Spleen (tissue), 11 donors: Measurements from ENCODE around the gene NAT14. TPM values are rescaled to one million over a fixed set of nuclear protein-coding genes. Genes with fewer than 3 reads are reported as not detected.

Experiments
- DNase-seq: peaks from one replicate; pipeline ENCODE4 v3.0.0-alpha.2; 2020
- H3K27ac ChIP-seq, 8 donors: fragments of 200-600 bp; sonication (generic) in 7 of 8; 1 replicate in 4 of 8; 2 replicates in 4 of 8; pipeline versions ENCODE4 v1.5.0 to v1.8.0; 2016 to 2021; ENCODE audit warnings: inconsistent platforms in 4 of 8, mild to moderate bottlenecking in 4 of 8, moderate library complexity in 1 of 8
- H3K27me3 ChIP-seq, 7 donors: fragments of 200-600 bp; sonication (generic) in 6 of 7; replicated peaks in 1 of 7; 1 replicate in 4 of 7; 2 replicates in 3 of 7; pipeline versions ENCODE4 v1.5.0 to v1.8.0; 2016 to 2021; ENCODE audit warnings: inconsistent platforms in 3 of 7, mild to moderate bottlenecking in 1 of 7
- H3K36me3 ChIP-seq, 6 donors: fragments of 200-600 bp; sonication (generic) in 5 of 6; 1 replicate in 4 of 6; 2 replicates in 2 of 6; pipeline versions ENCODE4 v1.5.0 to v1.8.0; 2016 to 2021; ENCODE audit warnings: inconsistent platforms in 2 of 6
- H3K4me1 ChIP-seq, 6 donors: fragments of 200-600 bp; sonication (generic) in 5 of 6; 1 replicate in 3 of 6; 2 replicates in 3 of 6; pipeline versions ENCODE4 v1.5.0 to v1.8.0; 2016 to 2021; ENCODE audit warnings: inconsistent platforms in 3 of 6
- H3K4me3 ChIP-seq, 8 donors: fragments of 200-600 bp; sonication (generic) in 7 of 8; 1 replicate in 4 of 8; 2 replicates in 4 of 8; pipeline versions ENCODE4 v1.5.0 to v1.8.0; 2016 to 2021; ENCODE audit warnings: inconsistent platforms in 4 of 8, mild to moderate bottlenecking in 4 of 8, moderate library complexity in 2 of 8
- H3K9me3 ChIP-seq, 8 donors: fragments of 200-600 bp; sonication (generic) in 7 of 8; 1 replicate in 4 of 8; 2 replicates in 4 of 8; pipeline versions ENCODE4 v1.5.0 to v1.8.0; 2016 to 2021; ENCODE audit warnings: inconsistent platforms in 4 of 8
- CTCF ChIP-seq, 11 experiments: fragments of 200-600 bp in 7 of 11; fragments of 450-650 bp in 4 of 11; sonication (generic) in 4 of 11; IDR thresholded peaks in 8 of 11; conservative IDR thresholded peaks in 3 of 11; 1 replicate in 7 of 11; 2 replicates in 4 of 11; pipeline versions ENCODE4 v1.4.0 to v1.8.0; 2016 to 2021; ENCODE audit warnings: antibody characterized with exemption in 11 of 11, inconsistent platforms in 4 of 11, mild to moderate bottlenecking in 1 of 11
- POLR2A ChIP-seq, 3 donors: fragments of 450-650 bp; IDR thresholded peaks; one replicate each; pipeline ENCODE4 v1.5.1; 2017; ENCODE audit warnings: antibody characterized with exemption in 3 of 3, mild to moderate bottlenecking in 1 of 3
- POLR2AphosphoS5 ChIP-seq, 3 donors: sonication (generic); formaldehyde crosslinking; IDR thresholded peaks; one replicate each; pipeline ENCODE4 v1.5.1; 2017; ENCODE audit warnings: antibody characterized with exemption in 3 of 3
- WGBS, 5 donors: extraction: QIAGEN DNeasy Blood & Tissue Kit in 3 of 5; methylation state at CpG; one replicate each; pipeline versions ENCODE4 v1.1.5 to v1.1.7; 2013 to 2018; 5-methylcytosine and 5-hydroxymethylcytosine counted together
- intact Hi-C: fragments of 100-400 bp; cut with DNase I; formaldehyde crosslinking; loops from one replicate; pipeline ENCODE4 v1.15.0; 2023; ENCODE audit warnings: low total_unique reads
- polyA plus RNA-seq, 3 donors: library from polyadenylated mRNA; stranded (reverse); fragments of 200-250 nt; gene quantifications; one replicate each; pipeline ENCODE4 v1.2.1, GENCODE V29; 2013
- total RNA-seq, 7 donors: library from RNA; depleted of rRNA in 3 of 7; stranded (reverse); fragments of >200 nt in 3 of 7; fragmentation: NEBNext Ultra II Directional in 4 of 7; extraction: Animal tissue kit (Norgen Biotek cat#: 25700) in 4 of 7; gene quantifications; one replicate each; pipeline versions ENCODE4 v1.1.0 to v1.2.1, GENCODE V29; 2016 to 2021
- donor health status: healthy with polysubstance abuse.
- donor health status: DM: no; HTN: no; CAD: no; lungs with moderate emphysema.
- donor health status: DM: no; HTN: no; CAD: no.
- donor health status: Bipolar disorder and iron deficiency.
- donor health status: healthy.
- donor health status: DM: no; HTN: no; CAD: no.
- donor health status: DM: yes; HTN: yes; CAD: no.

The NAT14 gene
- total and polyA plus RNA-seq, 10 donors, result 1.9 to 17.7 (median 8.2) TPM

DNA sequence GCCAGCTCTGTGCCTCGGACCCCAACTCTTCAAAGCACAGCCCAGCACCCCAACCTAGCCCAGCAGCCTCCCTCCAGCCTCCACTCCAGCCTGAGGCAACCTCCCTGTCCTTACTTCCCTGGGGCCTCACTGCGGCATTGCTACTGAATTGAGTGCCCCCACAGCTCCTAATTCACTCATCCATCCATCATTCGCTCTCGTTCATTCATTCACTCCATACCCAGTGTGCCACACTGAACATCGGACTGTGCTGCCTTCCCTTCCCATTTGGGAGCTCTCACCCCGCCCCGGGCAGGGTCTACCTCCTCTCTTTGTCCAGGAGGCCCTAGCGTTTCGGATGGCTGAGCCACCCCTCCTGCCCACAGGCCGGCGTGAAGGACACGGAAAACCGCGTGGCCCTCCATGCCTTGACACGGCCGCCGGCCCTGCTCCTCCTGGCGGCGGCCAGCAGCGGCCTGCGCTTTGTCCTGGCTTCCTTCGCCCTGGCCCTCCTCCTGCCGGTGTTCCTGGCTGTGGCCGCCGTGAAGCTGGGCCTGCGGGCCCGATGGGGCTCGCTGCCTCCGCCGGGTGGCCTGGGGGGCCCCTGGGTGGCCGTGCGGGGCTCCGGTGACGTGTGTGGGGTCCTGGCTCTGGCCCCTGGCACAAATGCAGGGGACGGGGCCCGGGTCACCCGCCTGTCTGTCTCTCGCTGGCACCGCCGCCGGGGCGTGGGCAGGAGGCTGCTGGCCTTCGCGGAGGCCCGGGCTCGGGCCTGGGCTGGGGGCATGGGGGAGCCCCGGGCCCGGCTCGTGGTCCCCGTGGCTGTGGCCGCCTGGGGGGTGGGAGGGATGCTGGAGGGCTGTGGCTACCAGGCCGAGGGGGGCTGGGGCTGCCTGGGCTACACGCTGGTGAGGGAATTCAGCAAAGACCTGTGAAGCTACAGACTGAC, 1.3 kb downstream of the NAT14 start:
- Histone ChIP-seq H3K27me3 (peaks cover 0 to 39% (median 0%) of the 10 kb centered on the region in 7 donors), H3K4me1 (peaks cover 12 to 72% (median 41%) of the 10 kb centered on the region in 6 donors), H3K4me3 (peak overlapping the region in 1 of 8 donors; percentile 78), H3K36me3 (peaks cover 0 to 30% (median 22%) of the 10 kb centered on the region in 6 donors), H3K27ac (peak overlapping the region in 7 of 8 donors; percentile 55 to 87 (median 66)), H3K9me3 (no peaks in the 10 kb centered on the region)
- intact Hi-C loops, result no loop called here
- no peak for TF ChIP-seq POLR2A (IDR thresholded peaks at IDR 0.05)
- peak in 3 of 11 experiments; percentile 7 to 23 (median 19) for TF ChIP-seq CTCF (IDR thresholded peaks at IDR 0.05 in 8 of 11, conservative IDR thresholded peaks at IDR 0.05 in 3 of 11)
- TF ChIP-seq POLR2AphosphoS5 (IDR thresholded peaks at IDR 0.05), result peak in 2 of 3 donors; percentile 9 to 32
- 61 to 82% (median 80%) methylated on average over 15 to 53 of the region's 53 CpGs for WGBS, 5 donors
- DNase-seq, result no peak

DNA sequence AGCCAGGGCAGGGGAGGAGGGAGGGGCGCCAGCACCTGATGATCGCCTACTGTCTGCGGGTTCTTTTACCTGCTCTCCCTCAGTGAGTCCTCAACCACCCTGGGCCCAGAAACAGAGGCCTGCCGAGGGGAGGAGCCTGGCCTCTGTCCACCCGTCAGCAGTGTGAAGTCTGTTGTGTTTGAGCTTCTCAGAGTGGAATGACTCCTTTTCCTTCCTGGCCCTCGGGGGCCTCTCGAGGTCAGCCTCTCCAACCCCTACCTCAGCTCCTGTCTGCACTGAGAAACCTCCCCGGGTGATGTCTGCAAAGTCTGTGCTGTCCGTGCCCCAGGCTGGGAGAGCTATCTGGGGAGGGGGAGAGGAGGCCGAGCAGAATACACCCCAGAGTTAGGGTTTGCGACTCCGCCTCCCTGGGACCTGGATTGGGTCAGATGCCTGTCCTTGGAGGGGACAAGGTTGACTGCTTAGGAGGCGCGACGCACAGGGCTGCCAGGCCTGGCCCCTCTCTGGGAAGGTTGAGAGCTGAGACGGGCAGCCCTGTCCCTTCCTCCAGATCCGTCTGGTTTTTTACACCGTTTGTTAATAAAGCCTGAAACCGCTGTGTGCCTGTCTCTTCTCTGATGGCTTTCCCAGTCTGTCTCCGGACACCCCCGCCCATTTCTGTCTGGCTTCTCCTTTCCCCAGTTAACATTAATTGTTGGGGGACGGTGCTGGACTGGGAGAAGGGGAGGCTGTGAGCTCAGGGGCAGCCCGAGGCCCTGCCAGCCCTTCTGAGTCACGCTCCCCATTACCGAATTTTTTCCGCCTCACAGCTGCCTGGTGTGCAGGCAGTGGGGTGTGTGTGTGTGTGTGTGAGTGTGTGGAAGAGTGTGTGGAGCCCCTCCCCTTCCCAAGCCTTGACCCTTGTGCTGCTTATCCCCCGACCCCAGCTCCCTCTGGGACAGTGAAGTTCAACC, 2.3 kb downstream of the NAT14 start:
- Histone ChIP-seq H3K9me3 (no peaks in the 10 kb centered on the region), H3K4me3 (no peak overlapping the region), H3K27ac (peak overlapping the region; percentile 13 to 87 (median 66)), H3K4me1 (peaks cover 12 to 82% (median 45%) of the 10 kb centered on the region in 6 donors), H3K27me3 (peaks cover 0 to 49% (median 0%) of the 10 kb centered on the region in 7 donors), H3K36me3 (peaks cover 0 to 21% (median 13%) of the 10 kb centered on the region in 6 donors)
- TF ChIP-seq CTCF (IDR thresholded peaks at IDR 0.05 in 8 of 11, conservative IDR thresholded peaks at IDR 0.05 in 3 of 11) (no peak), POLR2AphosphoS5 (IDR thresholded peaks at IDR 0.05) (no peak), POLR2A (IDR thresholded peaks at IDR 0.05) (no peak)
- no peak for DNase-seq
- intact Hi-C loops, result no loop called here
- 43 to 70% (median 54%) methylated on average over 17 to 27 of the region's 27 CpGs for WGBS, 5 donors

- Histone ChIP-seq H3K36me3 (peaks cover 0 to 12% (median 5%) of the 10 kb centered on the region in 6 donors), H3K4me1 (peaks cover 12 to 84% (median 47%) of the 10 kb centered on the region in 6 donors), H3K27me3 (peaks cover 0 to 57% (median 3%) of the 10 kb centered on the region in 7 donors), H3K9me3 (no peaks in the 10 kb centered on the region), H3K27ac (peak within 1 kb of the TSS; percentile 13 to 87 (median 68)), H3K4me3 (peak within 1 kb of the TSS in 3 of 8 donors; percentile 5 to 30 (median 25))
- WGBS, 5 donors, result 22 to 40% (median 36%) methylated on average over 14 to 17 of the region's 21 CpGs
- TF ChIP-seq POLR2AphosphoS5 (IDR thresholded peaks at IDR 0.05) (peak in 1 of 3 donors; percentile 39), POLR2A (IDR thresholded peaks at IDR 0.05) (no peak), CTCF (IDR thresholded peaks at IDR 0.05 in 8 of 11, conservative IDR thresholded peaks at IDR 0.05 in 3 of 11) (no peak)
- DNase-seq, result no peak
- intact Hi-C loops, result no loop called here
These were observed 3.1 kb downstream of the NAT14 start, which contains the start of gene SSC5D for GRCh38 chr19:55487924-55488687. TSS of gene SSC5D (plus strand) at chr19:55488436. CDS start at chr19:55488590, 154 bp downstream.
